HEK293 (cell line): ENCODE data around the gene GUK1.

Experiments used
- CTCF ChIA-PET: fragments of 350-600 bp; formaldehyde crosslinking; extraction: SDS; loops from one replicate; lab custom pipeline; 2021; ENCODE audit warnings: antibody characterized with exemption; lab: Yijun Ruan, JAX
- POLR2A ChIA-PET: fragments of 300-600 bp; formaldehyde crosslinking; extraction: SDS; loops from one replicate; lab custom pipeline; 2020; ENCODE audit warnings: antibody characterized with exemption, inconsistent platforms; lab: Yijun Ruan, JAX
- H3K27ac ChIP-seq: fragments of 200-500 bp; sonication (Bioruptor generic); 2 replicates; pipeline ENCODE4 v1.5.1; 2014; ENCODE audit warnings: low read depth, low read length, control low read depth, inconsistent platforms; ENCODE audit errors: extremely low read depth
- H3K36me3 ChIP-seq, 2 experiments: fragments of 200-500 bp in 1 of 2; sonication (Bioruptor generic) in 1 of 2; 1 replicate in 1 of 2; 2 replicates in 1 of 2; pipeline ENCODE4 v1.5.1; 2014 to 2017; ENCODE audit warnings: inconsistent platforms in 2 of 2, low read length in 2 of 2; ENCODE audit not compliant: control insufficient read depth in 2 of 2, insufficient read depth in 1 of 2
- H3K4me1 ChIP-seq: fragments of 200-500 bp; sonication (Bioruptor generic); 2 replicates; pipeline ENCODE4 v1.5.1; 2014; ENCODE audit warnings: mild to moderate bottlenecking, low read length, inconsistent platforms; ENCODE audit not compliant: control insufficient read depth, insufficient read depth
- H3K4me3 ChIP-seq: 2 replicates; pipeline ENCODE4 v1.5.1; 2011; ENCODE audit warnings: low read depth, mild to moderate bottlenecking, control low read depth, low read length, moderate library complexity
- H3K9me3 ChIP-seq: fragments of 200-500 bp; sonication (Bioruptor generic); 2 replicates; pipeline ENCODE4 v1.5.1; 2014; ENCODE audit warnings: low read depth, low read length, inconsistent platforms; ENCODE audit not compliant: control insufficient read depth, insufficient read depth
- EGR2 ChIP-seq: fragments of 450-650 bp; formaldehyde crosslinking; IDR thresholded peaks from 2 replicates; pipeline ENCODE4 v1.5.1; 2016; ENCODE audit warnings: low read depth, missing biosample characterization, missing genetic modification characterization
- FEZF1 ChIP-seq: fragments of 450-650 bp; formaldehyde crosslinking; IDR thresholded peaks from 2 replicates; pipeline ENCODE4 v1.5.1; 2016; ENCODE audit warnings: missing biosample characterization, missing genetic modification characterization
- GLIS1 ChIP-seq: fragments of 450-650 bp; formaldehyde crosslinking; IDR thresholded peaks from 2 replicates; pipeline ENCODE4 v1.5.1; 2016; ENCODE audit warnings: missing biosample characterization, missing genetic modification characterization
- IKZF3 ChIP-seq: fragments of 450-650 bp; IDR thresholded peaks from 2 replicates; pipeline ENCODE4 v1.5.0; 2018; ENCODE audit warnings: missing biosample characterization, mild to moderate bottlenecking, missing genetic modification characterization, moderate library complexity
- SCRT2 ChIP-seq: fragments of 450-650 bp; formaldehyde crosslinking; IDR thresholded peaks from 2 replicates; pipeline ENCODE4 v1.5.1; 2016; ENCODE audit warnings: missing biosample characterization, missing genetic modification characterization
- TCF7L2 ChIP-seq: IDR thresholded peaks from 2 replicates; pipeline ENCODE4 v1.6.1; 2011; ENCODE audit warnings: low read depth, mild to moderate bottlenecking, inconsistent platforms, low read length, moderate library complexity, borderline replicate concordance
- ZNF10 ChIP-seq: fragments of 450-650 bp; formaldehyde crosslinking; IDR thresholded peaks from 2 replicates; pipeline ENCODE4 v1.5.1; 2017; ENCODE audit warnings: missing biosample characterization, missing genetic modification characterization
- ZNF121 ChIP-seq: fragments of 450-650 bp; formaldehyde crosslinking; IDR thresholded peaks from 2 replicates; pipeline ENCODE4 v1.5.1; 2016; ENCODE audit warnings: missing biosample characterization, missing genetic modification characterization
- ZNF169 ChIP-seq: fragments of 450-650 bp; formaldehyde crosslinking; IDR thresholded peaks from 2 replicates; pipeline ENCODE4 v1.5.1; 2016; ENCODE audit warnings: missing biosample characterization, missing genetic modification characterization
- ZNF324 ChIP-seq: fragments of 450-650 bp; formaldehyde crosslinking; IDR thresholded peaks from 2 replicates; pipeline ENCODE4 v1.5.1; 2016; ENCODE audit warnings: missing biosample characterization, missing genetic modification characterization
- ZNF548 ChIP-seq: fragments of 450-650 bp; formaldehyde crosslinking; IDR thresholded peaks from 2 replicates; pipeline ENCODE4 v1.5.1; 2016; ENCODE audit warnings: missing biosample characterization, missing genetic modification characterization
- ZNF610 ChIP-seq: fragments of 450-650 bp; formaldehyde crosslinking; IDR thresholded peaks from 2 replicates; pipeline ENCODE4 v1.5.1; 2016; ENCODE audit warnings: missing biosample characterization, missing genetic modification characterization, borderline replicate concordance
- ZNF624 ChIP-seq: fragments of 450-650 bp; formaldehyde crosslinking; IDR thresholded peaks from 2 replicates; pipeline ENCODE4 v1.5.1; 2017; ENCODE audit warnings: missing biosample characterization, missing genetic modification characterization
- ZNF777 ChIP-seq: fragments of 450-650 bp; formaldehyde crosslinking; IDR thresholded peaks from 2 replicates; pipeline ENCODE4 v1.5.1; 2017; ENCODE audit warnings: missing biosample characterization, missing genetic modification characterization, borderline replicate concordance
- ZNF791 ChIP-seq: fragments of 450-650 bp; formaldehyde crosslinking; IDR thresholded peaks from 2 replicates; pipeline ENCODE4 v1.5.1; 2016; ENCODE audit warnings: missing biosample characterization, missing genetic modification characterization
- ZSCAN30 ChIP-seq: fragments of 450-650 bp; IDR thresholded peaks from 2 replicates; pipeline ENCODE4 v1.5.1; 2018; ENCODE audit warnings: missing biosample characterization, mild to moderate bottlenecking, missing genetic modification characterization, moderate library complexity
- TF ChIP-seq, protein P1 (sequence below): fragments of 450-650 bp; formaldehyde crosslinking; IDR thresholded peaks from 2 replicates; pipeline ENCODE4 v1.5.1; 2017; ENCODE audit warnings: missing biosample characterization, missing genetic modification characterization
- TF ChIP-seq, protein P2 (sequence below): IDR thresholded peaks from 2 replicates; pipeline ENCODE4 v1.6.1; 2011; ENCODE audit warnings: mild to moderate bottlenecking, low read depth, low read length, borderline replicate concordance
- TF ChIP-seq, protein P3 (sequence below): fragments of 450-650 bp; formaldehyde crosslinking; IDR thresholded peaks from 2 replicates; pipeline ENCODE4 v1.5.1; 2016; ENCODE audit warnings: missing biosample characterization, missing genetic modification characterization, borderline replicate concordance
- TF ChIP-seq, protein P4 (sequence below): fragments of 450-650 bp; formaldehyde crosslinking; IDR thresholded peaks from 2 replicates; pipeline ENCODE4 v1.5.1; 2016; ENCODE audit warnings: missing biosample characterization, missing genetic modification characterization
- TF ChIP-seq, protein P5 (sequence below): fragments of 450-650 bp; formaldehyde crosslinking; IDR thresholded peaks from 2 replicates; pipeline ENCODE4 v1.5.1; 2016; ENCODE audit warnings: missing biosample characterization, missing genetic modification characterization
- TF ChIP-seq, protein P6 (sequence below): fragments of 450-650 bp; IDR thresholded peaks from 2 replicates; pipeline ENCODE4 v1.5.1; 2018; ENCODE audit warnings: missing biosample characterization, mild to moderate bottlenecking, missing genetic modification characterization

Gene GUK1

DNA sequence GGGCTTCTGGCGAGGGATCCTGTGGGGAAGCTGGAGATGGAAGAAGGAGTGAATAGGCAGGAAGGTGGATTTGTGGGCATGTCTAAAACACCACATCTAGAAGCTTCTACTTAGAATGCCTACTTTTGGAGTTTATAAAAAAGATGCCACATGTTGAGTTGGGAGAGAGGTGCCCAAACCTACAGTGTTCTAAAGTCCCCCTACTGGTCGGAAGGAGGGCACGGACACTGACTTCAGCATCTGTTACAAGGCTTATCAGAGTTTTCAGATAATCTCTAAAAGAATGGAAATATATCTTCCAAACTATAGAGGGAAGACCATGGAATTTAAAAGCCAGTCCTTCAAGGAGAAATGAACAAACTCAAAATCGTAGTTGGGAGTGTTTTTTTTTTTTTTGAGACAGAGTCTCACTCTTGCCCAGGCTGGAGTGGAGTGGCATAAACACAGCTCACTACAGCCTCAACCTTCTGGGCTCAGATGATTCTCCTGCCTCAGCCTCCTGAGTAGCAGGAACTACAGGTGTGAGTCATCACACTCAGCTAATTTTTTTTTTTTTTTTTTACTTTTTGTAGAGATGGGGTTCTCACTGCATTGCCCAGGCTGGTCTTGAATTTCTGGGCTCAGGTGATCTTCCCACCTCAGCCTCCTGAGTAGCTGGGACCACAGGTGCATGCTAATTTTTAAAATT is 40.3 kb downstream of the GUK1 start (continued):
- TF ChIP-seq, protein P1, sequence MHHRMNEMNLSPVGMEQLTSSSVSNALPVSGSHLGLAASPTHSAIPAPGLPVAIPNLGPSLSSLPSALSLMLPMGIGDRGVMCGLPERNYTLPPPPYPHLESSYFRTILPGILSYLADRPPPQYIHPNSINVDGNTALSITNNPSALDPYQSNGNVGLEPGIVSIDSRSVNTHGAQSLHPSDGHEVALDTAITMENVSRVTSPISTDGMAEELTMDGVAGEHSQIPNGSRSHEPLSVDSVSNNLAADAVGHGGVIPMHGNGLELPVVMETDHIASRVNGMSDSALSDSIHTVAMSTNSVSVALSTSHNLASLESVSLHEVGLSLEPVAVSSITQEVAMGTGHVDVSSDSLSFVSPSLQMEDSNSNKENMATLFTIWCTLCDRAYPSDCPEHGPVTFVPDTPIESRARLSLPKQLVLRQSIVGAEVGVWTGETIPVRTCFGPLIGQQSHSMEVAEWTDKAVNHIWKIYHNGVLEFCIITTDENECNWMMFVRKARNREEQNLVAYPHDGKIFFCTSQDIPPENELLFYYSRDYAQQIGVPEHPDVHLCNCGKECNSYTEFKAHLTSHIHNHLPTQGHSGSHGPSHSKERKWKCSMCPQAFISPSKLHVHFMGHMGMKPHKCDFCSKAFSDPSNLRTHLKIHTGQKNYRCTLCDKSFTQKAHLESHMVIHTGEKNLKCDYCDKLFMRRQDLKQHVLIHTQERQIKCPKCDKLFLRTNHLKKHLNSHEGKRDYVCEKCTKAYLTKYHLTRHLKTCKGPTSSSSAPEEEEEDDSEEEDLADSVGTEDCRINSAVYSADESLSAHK (tag by site-specific recombination), result no peak
- TF ChIP-seq, protein P2, sequence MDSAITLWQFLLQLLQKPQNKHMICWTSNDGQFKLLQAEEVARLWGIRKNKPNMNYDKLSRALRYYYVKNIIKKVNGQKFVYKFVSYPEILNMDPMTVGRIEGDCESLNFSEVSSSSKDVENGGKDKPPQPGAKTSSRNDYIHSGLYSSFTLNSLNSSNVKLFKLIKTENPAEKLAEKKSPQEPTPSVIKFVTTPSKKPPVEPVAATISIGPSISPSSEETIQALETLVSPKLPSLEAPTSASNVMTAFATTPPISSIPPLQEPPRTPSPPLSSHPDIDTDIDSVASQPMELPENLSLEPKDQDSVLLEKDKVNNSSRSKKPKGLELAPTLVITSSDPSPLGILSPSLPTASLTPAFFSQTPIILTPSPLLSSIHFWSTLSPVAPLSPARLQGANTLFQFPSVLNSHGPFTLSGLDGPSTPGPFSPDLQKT, result no peak
- no peak for TF ChIP-seq IKZF3 (tag by site-specific recombination)

DNA sequence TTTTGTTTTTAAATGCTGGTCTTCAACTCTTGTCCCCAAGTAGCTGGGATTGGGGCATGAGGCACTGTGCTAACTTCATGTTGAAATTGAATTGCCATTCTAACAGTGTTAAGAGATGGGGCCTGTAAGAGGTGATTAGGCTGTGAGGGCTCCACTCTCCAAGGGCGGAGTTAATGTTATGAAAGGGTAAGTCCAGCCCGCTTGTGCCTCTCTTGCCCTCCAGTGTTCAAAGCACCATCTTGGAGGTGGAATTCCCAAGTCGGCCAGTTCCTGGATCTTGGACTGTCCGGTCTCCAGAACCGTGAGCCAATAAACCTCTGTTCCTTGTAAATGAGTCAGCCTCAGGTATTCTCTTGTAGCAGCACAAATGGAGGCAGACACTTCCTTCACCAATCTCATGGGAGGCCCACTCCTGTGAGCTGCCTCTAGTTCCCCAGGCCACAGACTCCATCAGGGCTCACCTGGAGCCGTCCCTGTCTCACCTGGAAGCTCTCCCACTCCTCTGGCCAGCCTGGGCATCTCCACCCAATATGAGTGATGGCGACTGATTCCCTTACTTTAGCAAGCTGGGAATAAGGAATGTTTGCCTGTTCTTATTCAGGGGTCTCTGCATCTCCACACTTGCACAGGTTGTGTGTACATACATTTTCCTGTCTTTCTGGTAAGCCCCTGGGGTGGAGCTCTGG is 41.0 kb downstream of the GUK1 start:
- ChIA-PET POLR2A (no interaction called here), CTCF (interaction anchor here (0.8 to 2.0 kb wide), 4 partner anchors 8 to 51 kb away, joined by 3 to 9 read pairs (median 5); partner anchors contain the start of gene IBA57)
- no peaks in the 10 kb centered on the region for H3K9me3 ChIP-seq
- H3K27ac ChIP-seq, result no peak overlapping the region
- no peak for TF ChIP-seq ZNF624 (tag by site-specific recombination)
- no peak for TF ChIP-seq ZSCAN30 (tag by site-specific recombination)
- TF ChIP-seq GLIS1 (tag by site-specific recombination), result no peak
- TF ChIP-seq ZNF791 (tag by site-specific recombination), result no peak
- TF ChIP-seq, protein P3, sequence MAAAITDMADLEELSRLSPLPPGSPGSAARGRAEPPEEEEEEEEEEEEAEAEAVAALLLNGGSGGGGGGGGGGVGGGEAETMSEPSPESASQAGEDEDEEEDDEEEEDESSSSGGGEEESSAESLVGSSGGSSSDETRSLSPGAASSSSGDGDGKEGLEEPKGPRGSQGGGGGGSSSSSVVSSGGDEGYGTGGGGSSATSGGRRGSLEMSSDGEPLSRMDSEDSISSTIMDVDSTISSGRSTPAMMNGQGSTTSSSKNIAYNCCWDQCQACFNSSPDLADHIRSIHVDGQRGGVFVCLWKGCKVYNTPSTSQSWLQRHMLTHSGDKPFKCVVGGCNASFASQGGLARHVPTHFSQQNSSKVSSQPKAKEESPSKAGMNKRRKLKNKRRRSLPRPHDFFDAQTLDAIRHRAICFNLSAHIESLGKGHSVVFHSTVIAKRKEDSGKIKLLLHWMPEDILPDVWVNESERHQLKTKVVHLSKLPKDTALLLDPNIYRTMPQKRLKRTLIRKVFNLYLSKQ, result no peak
- H3K4me1 ChIP-seq, result no peaks in the 10 kb centered on the region
- no peak overlapping the region for H3K4me3 ChIP-seq
- H3K36me3 ChIP-seq, result no peaks in the 10 kb centered on the region

DNA sequence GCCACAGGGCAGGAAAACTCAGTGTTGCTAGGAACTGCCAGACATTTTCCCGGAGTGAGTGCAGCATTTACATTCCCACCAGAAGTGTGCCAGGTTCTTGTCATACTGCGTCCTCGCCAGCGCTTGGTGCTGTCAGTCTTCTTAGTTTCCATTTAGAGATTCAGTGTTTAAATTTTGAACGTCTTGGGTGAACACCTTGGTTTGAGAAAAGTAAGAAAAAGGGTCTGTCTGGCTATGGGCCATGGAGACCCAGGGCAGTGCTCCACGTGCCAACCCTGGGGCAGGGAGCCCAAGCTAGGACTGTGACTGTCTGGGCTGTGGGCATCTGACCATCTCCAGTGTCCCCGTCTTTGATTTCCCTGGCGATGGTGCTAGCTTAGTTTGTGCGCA is 41.6 kb downstream of the GUK1 start:
- H3K4me1 ChIP-seq, result no peaks in the 10 kb centered on the region
- POLR2A ChIA-PET, result interaction anchor here (0.6 kb wide), 1 partner anchor 229 kb away, joined by 7 read pairs; no protein-coding TSS in a partner anchor
- H3K27ac ChIP-seq, result no peak overlapping the region
- H3K4me3 ChIP-seq, result no peak overlapping the region
- no peaks in the 10 kb centered on the region for H3K9me3 ChIP-seq
- no peaks in the 10 kb centered on the region for H3K36me3 ChIP-seq
- CTCF ChIA-PET, result interaction anchor here (0.8 kb wide), 1 partner anchor 51 kb away, joined by 4 read pairs; no protein-coding TSS in a partner anchor
- TF ChIP-seq ZNF121 (tag by site-specific recombination), result no peak
- no peak for TF ChIP-seq TCF7L2
- TF ChIP-seq, protein P4, sequence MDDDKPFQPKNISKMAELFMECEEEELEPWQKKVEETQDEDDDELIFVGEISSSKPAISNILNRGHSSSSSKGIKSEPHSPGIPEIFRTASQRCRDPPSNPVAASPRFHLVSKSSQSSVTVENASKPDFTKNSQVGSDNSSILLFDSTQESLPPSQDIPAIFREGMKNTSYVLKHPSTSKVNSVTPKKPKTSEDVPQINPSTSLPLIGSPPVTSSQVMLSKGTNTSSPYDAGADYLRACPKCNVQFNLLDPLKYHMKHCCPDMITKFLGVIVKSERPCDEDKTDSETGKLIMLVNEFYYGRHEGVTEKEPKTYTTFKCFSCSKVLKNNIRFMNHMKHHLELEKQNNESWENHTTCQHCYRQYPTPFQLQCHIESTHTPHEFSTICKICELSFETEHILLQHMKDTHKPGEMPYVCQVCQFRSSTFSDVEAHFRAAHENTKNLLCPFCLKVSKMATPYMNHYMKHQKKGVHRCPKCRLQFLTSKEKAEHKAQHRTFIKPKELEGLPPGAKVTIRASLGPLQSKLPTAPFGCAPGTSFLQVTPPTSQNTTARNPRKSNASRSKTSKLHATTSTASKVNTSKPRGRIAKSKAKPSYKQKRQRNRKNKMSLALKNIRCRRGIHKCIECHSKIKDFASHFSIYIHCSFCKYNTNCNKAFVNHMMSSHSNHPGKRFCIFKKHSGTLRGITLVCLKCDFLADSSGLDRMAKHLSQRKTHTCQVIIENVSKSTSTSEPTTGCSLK (tag by site-specific recombination), result no peak
- TF ChIP-seq, protein P5, sequence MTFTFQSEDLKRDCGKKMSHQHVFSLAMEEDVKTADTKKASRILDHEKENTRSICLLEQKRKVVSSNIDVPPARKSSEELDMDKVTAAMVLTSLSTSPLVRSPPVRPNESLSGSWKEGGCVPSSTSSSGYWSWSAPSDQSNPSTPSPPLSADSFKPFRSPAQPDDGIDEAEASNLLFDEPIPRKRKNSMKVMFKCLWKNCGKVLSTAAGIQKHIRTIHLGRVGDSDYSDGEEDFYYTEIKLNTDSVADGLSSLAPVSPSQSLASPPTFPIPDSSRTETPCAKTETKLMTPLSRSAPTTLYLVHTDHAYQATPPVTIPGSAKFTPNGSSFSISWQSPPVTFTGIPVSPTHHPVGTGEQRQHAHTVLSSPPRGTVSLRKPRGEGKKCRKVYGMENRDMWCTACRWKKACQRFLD (tag by site-specific recombination), result no peak
- TF ChIP-seq ZNF10, result no peak
- TF ChIP-seq, protein P6, sequence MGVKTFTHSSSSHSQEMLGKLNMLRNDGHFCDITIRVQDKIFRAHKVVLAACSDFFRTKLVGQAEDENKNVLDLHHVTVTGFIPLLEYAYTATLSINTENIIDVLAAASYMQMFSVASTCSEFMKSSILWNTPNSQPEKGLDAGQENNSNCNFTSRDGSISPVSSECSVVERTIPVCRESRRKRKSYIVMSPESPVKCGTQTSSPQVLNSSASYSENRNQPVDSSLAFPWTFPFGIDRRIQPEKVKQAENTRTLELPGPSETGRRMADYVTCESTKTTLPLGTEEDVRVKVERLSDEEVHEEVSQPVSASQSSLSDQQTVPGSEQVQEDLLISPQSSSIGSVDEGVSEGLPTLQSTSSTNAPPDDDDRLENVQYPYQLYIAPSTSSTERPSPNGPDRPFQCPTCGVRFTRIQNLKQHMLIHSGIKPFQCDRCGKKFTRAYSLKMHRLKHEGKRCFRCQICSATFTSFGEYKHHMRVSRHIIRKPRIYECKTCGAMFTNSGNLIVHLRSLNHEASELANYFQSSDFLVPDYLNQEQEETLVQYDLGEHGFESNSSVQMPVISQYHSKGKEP (tag by site-specific recombination), result no peak
- no peak for TF ChIP-seq ZNF548 (tag by site-specific recombination)
- TF ChIP-seq FEZF1 (tag by site-specific recombination), result no peak
- no peak for TF ChIP-seq ZNF610
- no peak for TF ChIP-seq SCRT2 (tag by site-specific recombination)
- TF ChIP-seq EGR2, result no peak
- TF ChIP-seq ZNF777 (tag by site-specific recombination), result no peak
- TF ChIP-seq ZNF169 (tag by site-specific recombination), result no peak
- TF ChIP-seq ZNF324 (tag by site-specific recombination), result no peak
